Fibroblast of the aortic adventitia (primary cell): ENCODE data around the gene TMCC1. TPM values are rescaled to one million over a fixed set of nuclear protein-coding genes. Genes with fewer than 3 reads are reported as not detected.

Source experiments
- DNase-seq: peaks from one replicate; pipeline ENCODE4 v3.0.0-alpha.2; 2010; ENCODE audit warnings: low read depth
- H3K4me3 ChIP-seq: 2 replicates; pipeline ENCODE4 v1.5.1; 2011; ENCODE audit warnings: low read depth, mild to moderate bottlenecking, control low read depth, low read length, moderate library complexity
- CTCF ChIP-seq: IDR thresholded peaks from 2 replicates; pipeline ENCODE4 v1.5.1; 2011; ENCODE audit warnings: mild to moderate bottlenecking, low read length, control low read depth, inconsistent platforms; ENCODE audit not compliant: insufficient read depth
- total RNA-seq: library from RNA; depleted of rRNA; stranded (reverse); fragments of >200 nt; gene quantifications from 2 replicates; pipeline ENCODE4 v1.2.3, GENCODE V29; 2012; ENCODE audit warnings: low replicate concordance

The TMCC1 gene
- total RNA-seq, 1 donor = 16.9 TPM

GRCh38 chr3:129855832-129856419 lies 37.6 kb downstream of the TMCC1 start:
- DNase-seq = peak; percentile 78

GRCh38 chr3:129855170-129855831 lies 38.2 kb downstream of the TMCC1 start:
- DNase-seq = peak; percentile 62
- TF ChIP-seq CTCF = no peak
- H3K4me3 ChIP-seq = no peak overlapping the region

More at GRCh38 chr3:129855832-129856419, 37.6 kb downstream of the TMCC1 start:
- TF ChIP-seq CTCF = peak; percentile 1
- no peak overlapping the region for H3K4me3 ChIP-seq

- H3K4me3 ChIP-seq = no peak overlapping the region
- TF ChIP-seq CTCF = no peak
- DNase-seq = no peak
These were observed 39.1 kb downstream of the TMCC1 start for GRCh38 chr3:129854460-129854859.

GRCh38 chr3:129845956-129846355 lies 47.6 kb downstream of the TMCC1 start:
- TF ChIP-seq CTCF = no peak
- no peak overlapping the region for H3K4me3 ChIP-seq
- peak; percentile 16 for DNase-seq

- H3K4me3 ChIP-seq = no peak overlapping the region
- TF ChIP-seq CTCF = no peak
- DNase-seq = no peak
These were observed 52.7 kb downstream of the TMCC1 start for GRCh38 chr3:129840707-129841360.

GRCh38 chr3:129838086-129838485 lies 55.4 kb downstream of the TMCC1 start:
- H3K4me3 ChIP-seq = no peak overlapping the region

More at GRCh38 chr3:129838086-129838485, 55.4 kb downstream of the TMCC1 start:
- no peak for DNase-seq
- no peak for TF ChIP-seq CTCF
